Activated CD4-positive, alpha-beta T cell treated with anti-CD3 and anti-CD28 coated beads, Interleukin-10, Interleukin-2, amounts not matched to agents 100 ng/mL and 50 ng/mL, durations not matched to agents 16 hours and 8 hours (primary cell): ENCODE measurements around the gene BSX.

Experiments
- DNase-seq: peaks from one replicate; pipeline ENCODE4 v3.0.0-alpha.2; 2020

The BSX gene

GRCh38 chr11:122981388-122982264, at the start of gene BSX:
BSX (minus strand) TSS chr11:122981834; CDS start chr11:122981671, 163 bp downstream.
- DNase-seq, result peak; percentile 53

GRCh38 chr11:123030517-123030916, 48.9 kb upstream of the BSX start:
- DNase-seq, result no peak

GRCh38 chr11:123020968-123021367, 39.3 kb upstream of the BSX start:
- peak; percentile 66 for DNase-seq

GRCh38 chr11:123018702-123019101, 37.1 kb upstream of the BSX start:
- no peak for DNase-seq

- no peak for DNase-seq
These were observed 29.9 kb upstream of the BSX start for GRCh38 chr11:123011510-123011909.

- DNase-seq, result no peak
These were observed 25.4 kb upstream of the BSX start for GRCh38 chr11:123006860-123007542.

- no peak for DNase-seq
These were observed 19.1 kb upstream of the BSX start for GRCh38 chr11:123000721-123001120.

GRCh38 chr11:122998727-122999366, 17.2 kb upstream of the BSX start:
- no peak for DNase-seq

- DNase-seq, result no peak
These were observed 13.9 kb upstream of the BSX start for GRCh38 chr11:122995526-122995925.

- DNase-seq, result peak; percentile 6
These were observed 2.8 kb upstream of the BSX start for GRCh38 chr11:122984186-122985011.

GRCh38 chr11:122983438-122984185, 2.0 kb upstream of the BSX start:
- no peak for DNase-seq

GRCh38 chr11:122979815-122980595, 1.6 kb downstream of the BSX start:
- DNase-seq, result no peak

- DNase-seq, result no peak
These were observed 2.4 kb downstream of the BSX start for GRCh38 chr11:122979103-122979814.

- no peak for DNase-seq
These were observed 3.4 kb downstream of the BSX start for GRCh38 chr11:122978299-122978620.

- DNase-seq, result no peak
These were observed 4.0 kb downstream of the BSX start for GRCh38 chr11:122977470-122978298.

GRCh38 chr11:122976734-122977469, 4.7 kb downstream of the BSX start:
- DNase-seq, result no peak

- no peak for DNase-seq
These were observed 5.4 kb downstream of the BSX start for GRCh38 chr11:122976061-122976733.

GRCh38 chr11:122963961-122964360, 17.7 kb downstream of the BSX start:
- DNase-seq, result no peak
